GM12878 (cell line): Measurements from ENCODE around the gene MICAL3. TPM values are rescaled to one million over a fixed set of nuclear protein-coding genes. Genes with fewer than 3 reads are reported as not detected.
A peak's percentile ranks its signal among the peaks of the same experiment; 100 is the strongest.

Experiments used
- ATAC-seq: fragments of 200-7000 bp; cut with Tn5 transposase; 3 replicates; pipeline ENCODE4 v1.9.1; 2020; ENCODE audit warnings: mild to moderate bottlenecking, moderate library complexity
- BruUV-seq: library from RNA; stranded (reverse); fragments of 400-500 nt; replicated peaks from 2 replicates; lab custom pipeline; 2021; lab: Mats Ljungman, UMichigan
- CTCF ChIA-PET: fragments of 300-600 bp; sonication (Branson Sonifier 250); formaldehyde crosslinking; extraction: SDS; loops from one replicate; lab custom pipeline; 2021; ENCODE audit warnings: inconsistent platforms; lab: Yijun Ruan, JAX
- POLR2A ChIA-PET: fragments of 350-600 bp; formaldehyde crosslinking; extraction: SDS; loops from one replicate; lab custom pipeline; 2021; ENCODE audit warnings: inconsistent platforms; lab: Charles Lee
- RAD21 ChIA-PET: fragments of 300-600 bp; sonication (Branson Sonifier 250); formaldehyde crosslinking; loops from one replicate; lab custom pipeline; 2023; ENCODE audit warnings: antibody characterized with exemption; ENCODE audit not compliant: unreplicated experiment; lab: Charles Lee
- SMC1A ChIA-PET: fragments of 300-600 bp; sonication (Branson Sonifier 250); formaldehyde crosslinking; loops from one replicate; lab custom pipeline; 2023; ENCODE audit not compliant: unreplicated experiment, uncharacterized antibody; lab: Charles Lee
- DNase-seq: peaks from one replicate; pipeline ENCODE4 v3.0.0-alpha.2; 2011; ENCODE audit warnings: low read depth, low spot score
- FAIRE-seq: peaks from 3 replicates; lab custom pipeline; 2011; peaks lifted over from hg19 to GRCh38; lab: Jason Lieb, UNC
- H2AFZ ChIP-seq: 2 replicates; pipeline ENCODE4 v1.6.0; 2011; ENCODE audit warnings: low read depth, low read length, control low read depth; ENCODE audit not compliant: control insufficient read depth
- H3K27ac ChIP-seq: 2 replicates; pipeline ENCODE4 v1.5.1; 2011; ENCODE audit warnings: control low read depth; ENCODE audit not compliant: control insufficient read depth, insufficient read depth
- H3K27me3 ChIP-seq, 2 experiments: replicated peaks in 1 of 2; 2 replicates each; pipeline versions ENCODE4 v1.6.0 to v1.6.1; 2011; ENCODE audit warnings: low read length in 1 of 2; ENCODE audit not compliant: control insufficient read depth in 2 of 2, insufficient read depth in 2 of 2
- H3K36me3 ChIP-seq, 2 experiments: 2 replicates each; pipeline ENCODE4 v1.5.1; 2011; ENCODE audit warnings: low read length in 1 of 2; ENCODE audit not compliant: control insufficient read depth in 2 of 2, insufficient read depth in 2 of 2
- H3K4me1 ChIP-seq: 2 replicates; pipeline ENCODE4 v1.6.1; 2011; ENCODE audit warnings: mild to moderate bottlenecking, low read length, moderate library complexity, mixed read lengths; ENCODE audit not compliant: control insufficient read depth, insufficient read depth
- H3K4me2 ChIP-seq: 2 replicates; pipeline ENCODE4 v1.6.0; 2011; ENCODE audit warnings: control low read depth; ENCODE audit not compliant: control insufficient read depth, insufficient read depth
- H3K4me3 ChIP-seq: fragments of 200-600 bp; sonication (generic); 2 replicates; pipeline ENCODE4 v1.5.1; 2016
- H3K79me2 ChIP-seq: 2 replicates; pipeline ENCODE4 v1.6.0; 2011; ENCODE audit warnings: low read length; ENCODE audit not compliant: control insufficient read depth, insufficient read depth
- H3K9ac ChIP-seq: 2 replicates; pipeline ENCODE4 v1.8.0; 2011; ENCODE audit warnings: low read length, control low read depth, mixed read lengths; ENCODE audit not compliant: control insufficient read depth, insufficient read depth
- H3K9me3 ChIP-seq: replicated peaks from 3 replicates; pipeline ENCODE4 v1.5.1; 2011; ENCODE audit warnings: mild to moderate bottlenecking, low read length; ENCODE audit not compliant: control insufficient read depth, insufficient read depth
- H4K20me1 ChIP-seq: 2 replicates; pipeline ENCODE4 v1.6.0; 2011; ENCODE audit not compliant: control insufficient read depth, insufficient read depth
- CTCF ChIP-seq, 3 experiments: IDR thresholded peaks in 2 of 3; conservative IDR thresholded peaks in 1 of 3; 2 replicates each; pipeline ENCODE4 v1.5.1; 2011; ENCODE audit warnings: low read depth in 3 of 3, low read length in 3 of 3, mild to moderate bottlenecking in 3 of 3, control low read depth in 2 of 3, moderate library complexity in 2 of 3, inconsistent platforms in 1 of 3, mixed read lengths in 1 of 3; ENCODE audit not compliant: control insufficient read depth in 2 of 3, insufficient read depth in 1 of 3; ENCODE audit errors: extremely low read depth in 1 of 3
- E2F4 ChIP-seq: IDR thresholded peaks from 2 replicates; pipeline ENCODE4 v1.6.1; 2012; ENCODE audit warnings: low read depth, low read length, improper control_type of control experiment
- EED ChIP-seq: sonication (generic); IDR thresholded peaks from 2 replicates; pipeline ENCODE4 v1.6.1; 2016; ENCODE audit warnings: antibody characterized with exemption, low read depth
- IKZF1 ChIP-seq: fragments of 450-650 bp; conservative IDR thresholded peaks from 2 replicates; pipeline ENCODE4 v1.6.1; 2017; ENCODE audit warnings: antibody characterized with exemption, mild to moderate bottlenecking
- KDM1A ChIP-seq: fragments of 200-600 bp; sonication (generic); IDR thresholded peaks from 2 replicates; pipeline ENCODE4 v1.6.1; 2016; ENCODE audit warnings: borderline replicate concordance
- LARP7 ChIP-seq: fragments of 450-650 bp; IDR thresholded peaks from 2 replicates; pipeline ENCODE4 v1.6.1; 2017; ENCODE audit warnings: mild to moderate bottlenecking
- PKNOX1 ChIP-seq: fragments of 450-650 bp; IDR thresholded peaks from 2 replicates; pipeline ENCODE4 v1.6.1; 2016; ENCODE audit warnings: mild to moderate bottlenecking
- RAD21 ChIP-seq: IDR thresholded peaks from 2 replicates; pipeline ENCODE4 v1.6.1; 2011; ENCODE audit warnings: mild to moderate bottlenecking, low read depth, low read length, moderate library complexity; ENCODE audit not compliant: insufficient read depth
- SMC3 ChIP-seq: IDR thresholded peaks from 2 replicates; pipeline ENCODE4 v1.6.1; 2011; ENCODE audit warnings: low read length, improper control_type of control experiment, borderline replicate concordance
- TCF3 ChIP-seq: IDR thresholded peaks from 2 replicates; pipeline ENCODE4 v1.6.1; 2012; ENCODE audit warnings: low read depth, mild to moderate bottlenecking, low read length, borderline replicate concordance; ENCODE audit not compliant: insufficient read depth
- ZNF622 ChIP-seq: fragments of 450-650 bp; IDR thresholded peaks from 2 replicates; pipeline ENCODE4 v1.6.1; 2017; ENCODE audit warnings: mild to moderate bottlenecking, inconsistent platforms
- WGBS: methylation state at CpG from one replicate; pipeline ENCODE4 v1.1.6; 2016; ENCODE audit warnings: low lambda C conversion rate; ENCODE audit not compliant: insufficient replicate concordance, insufficient coverage; ENCODE audit errors: missing lambda C conversion rate; 5-methylcytosine and 5-hydroxymethylcytosine counted together
- in situ Hi-C: fragments of 300-500 bp; cut with MboI; formaldehyde crosslinking; loops from 9 replicates; pipeline ENCODE4 v1.14.3; 2018; ENCODE audit warnings: mixed read lengths
- intact Hi-C: fragments of 100-400 bp; cut with micrococcal nuclease; formaldehyde crosslinking; loops from one replicate; pipeline ENCODE4 v1.14.2; 2022; ENCODE audit not compliant: unreplicated experiment
- polyA plus RNA-seq, 11 experiments: library from polyadenylated mRNA; depleted of rRNA in 4 of 11; unstranded in 6 of 11; stranded (reverse) in 5 of 11; fragments of >200 nt; fragmentation: Nextera tagmentation in 4 of 11; fragmentation: Illumina TruSeq in 1 of 11; extraction: Ambion mirVana in 4 of 11; extraction: Trizol in 1 of 11; gene quantifications; 1 replicate in 1 of 11; 2 replicates in 10 of 11; pipeline versions ENCODE4 v1.2.1 to v1.2.3, GENCODE V29; 2011 to 2016; ENCODE audit warnings: inconsistent platforms in 2 of 11, missing spikeins in 2 of 11, low read depth in 1 of 11
- total RNA-seq, 4 experiments: library from RNA; depleted of rRNA in 3 of 4; stranded (reverse); fragments of >200 nt in 3 of 4; fragmentation: Illumina TruSeq in 1 of 4; extraction: Trizol in 1 of 4; gene quantifications; 2 replicates each; pipeline versions ENCODE4 v1.2.1 to v1.2.3, GENCODE V29; 2013 to 2021

Gene MICAL3
- total and polyA plus RNA-seq, 10 of the 15 experiments (the other 5 are each of a cell fraction or from before 2014, with no cell fraction given) = 2.6 to 92.2 (median 24.0) TPM

GRCh38 chr22:17792854-17793434, 231.4 kb downstream of the MICAL3 start (continued):
- TF ChIP-seq TCF3 = 0 out of 2 replicates have a peak, but pooled peaks have one; percentile 23
- TF ChIP-seq ZNF622 = no peak

- BruUV-seq = no TSS peak
Measured at GRCh38 chr22:17792299-17792698, 232.1 kb downstream of the MICAL3 start.

More at GRCh38 chr22:17792299-17792698, 232.1 kb downstream of the MICAL3 start:
- H3K9ac ChIP-seq = no peak overlapping the region
- H3K9me3 ChIP-seq = no peaks in the 10 kb centered on the region
- no peaks in the 10 kb centered on the region for H4K20me1 ChIP-seq
- peak; percentile 3; the same call in 1 of the 3 replicates for ATAC-seq
- ChIA-PET RAD21 (interaction anchor here (1.9 kb wide), 1 partner anchor 284 kb away, joined by 5 read pairs; no protein-coding TSS in a partner anchor), POLR2A (no interaction called here), CTCF (interaction anchor here (0.9 to 1.7 kb wide), 6 partner anchors 10 to 284 kb away, joined by 3 to 7 read pairs (median 4); no protein-coding TSS in a partner anchor), SMC1A (interaction anchor here (0.6 kb wide), 1 partner anchor 359 kb away, joined by 3 read pairs; no protein-coding TSS in a partner anchor)
- 65% methylated on average over 5 of the region's 5 CpGs for WGBS
- peaks cover 0 to 12% of the 10 kb centered on the region in 2 experiments; a peak in 2 of 4 replicates for H3K36me3 ChIP-seq
- DNase-seq = no peak
- no peak overlapping the region for H3K4me2 ChIP-seq
- no peaks in the 10 kb centered on the region for H3K27me3 ChIP-seq
- FAIRE-seq = peak; percentile 70
- in situ Hi-C loops (no loop called here), intact Hi-C loops (no loop called here)
- no peak overlapping the region for H2AFZ ChIP-seq
- H3K4me1 ChIP-seq = peaks cover 45% of the 10 kb centered on the region
- H3K27ac ChIP-seq = 0 out of 2 replicates have a peak overlapping the region, but pooled peaks have one; percentile 8
- peaks cover 13% of the 10 kb centered on the region for H3K79me2 ChIP-seq
- peak; percentile 31 to 40 (median 33); a peak in 5 of 6 replicates for TF ChIP-seq CTCF (IDR thresholded peaks at IDR 0.05 in 2 of 3, conservative IDR thresholded peaks at IDR 0.05 in 1 of 3; ENCODE audit: control insufficient read depth in 2 of 3, extremely low read depth in 1 of 3, insufficient read depth in 1 of 3, low read depth in 3 of 3, low read length in 3 of 3)
- TF ChIP-seq E2F4 = no peak
- no peak for TF ChIP-seq PKNOX1
- no peak for TF ChIP-seq KDM1A
- TF ChIP-seq RAD21 = peak; percentile 61
- TF ChIP-seq LARP7 = no peak
- TF ChIP-seq SMC3 = peak; percentile 40; the same call in 1 of the 2 replicates
- 0 out of 2 replicates have a peak, but pooled peaks have one; percentile 13 for TF ChIP-seq EED
- no peak for TF ChIP-seq IKZF1
- no peak overlapping the region for H3K4me3 ChIP-seq
